Measurements from ENCODE around the gene RPS21.

RPS21 gene

DNA sequence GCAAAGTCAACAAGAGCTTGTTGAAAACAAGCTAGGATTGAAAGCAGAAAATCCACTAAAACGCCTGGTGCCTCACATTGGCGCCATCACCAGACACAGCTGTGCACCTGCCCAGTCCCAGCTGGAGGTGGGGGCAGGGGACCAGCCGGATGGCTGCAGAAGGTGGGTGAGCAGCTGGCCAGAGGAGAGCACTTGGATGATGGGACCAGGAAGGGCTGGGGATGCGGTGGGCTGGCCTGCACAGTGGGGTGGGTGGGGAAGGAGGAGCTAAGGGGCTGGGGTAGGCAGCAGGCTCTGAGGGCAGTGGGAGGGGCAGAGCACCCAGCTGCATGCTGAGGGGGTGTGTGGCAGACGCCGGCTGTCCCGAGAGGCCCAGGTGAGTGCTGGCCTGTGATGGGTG lies 13.1 kb downstream of the RPS21 start:
- Histone ChIP-seq H3K36me3 (ENCODE audit: control insufficient read depth, insufficient read depth, low read length) (no peaks in the 10 kb centered on the region), H3K27me3 (replicated peaks; ENCODE audit: control insufficient read depth, insufficient read depth, low read length, poor library complexity, severe bottlenecking) (no peaks in the 10 kb centered on the region), H3K4me1 (ENCODE audit: control insufficient read depth, insufficient read depth, low read length, poor library complexity, severe bottlenecking) (no peaks in the 10 kb centered on the region), H3K4me3 (ENCODE audit: insufficient read depth, low read depth, low read length, poor library complexity, severe bottlenecking) (no peak overlapping the region), H3K27ac (ENCODE audit: insufficient read depth, low read length, poor library complexity, severe bottlenecking) (no peak overlapping the region), H3K9me3 (ENCODE audit: control insufficient read depth, low read length) (no peaks in the 10 kb centered on the region)
- no peak for DNase-seq

- peaks cover under 1% of the 10 kb centered on the region for H3K4me1 ChIP-seq (ENCODE audit: control insufficient read depth, insufficient read depth, low read length, poor library complexity, severe bottlenecking)
Measured at GRCh38 chr20:62400541-62400940, 13.6 kb downstream of the RPS21 start.

DNA sequence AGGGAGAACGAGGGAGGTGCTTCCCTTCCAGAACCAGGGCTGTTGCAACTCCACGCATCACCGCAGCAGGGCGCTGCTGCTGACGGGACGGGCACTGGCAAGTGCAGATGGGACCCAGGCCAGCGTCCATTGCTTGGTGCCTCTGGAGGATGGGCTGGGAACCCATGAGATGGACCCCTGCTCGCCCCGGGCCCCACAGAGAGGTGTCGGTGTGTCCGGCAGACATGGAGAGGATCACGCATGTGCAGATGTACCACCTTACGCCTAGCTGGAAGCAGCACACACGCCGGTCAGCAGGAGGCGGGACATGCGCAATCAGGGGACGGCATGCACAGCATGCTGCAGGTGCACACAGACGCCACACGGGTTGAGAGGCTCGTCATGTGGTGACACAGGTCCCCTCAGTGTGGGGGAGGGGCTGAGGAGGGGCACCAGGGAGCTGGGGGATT lies 14.5 kb downstream of the RPS21 start:
- no peak for DNase-seq
- no peaks in the 10 kb centered on the region for H3K27me3 ChIP-seq (replicated peaks; ENCODE audit: control insufficient read depth, insufficient read depth, low read length, poor library complexity, severe bottlenecking)
- no peaks in the 10 kb centered on the region for H3K9me3 ChIP-seq (ENCODE audit: control insufficient read depth, low read length)
- H3K27ac ChIP-seq (ENCODE audit: insufficient read depth, low read length, poor library complexity, severe bottlenecking) = no peak overlapping the region
- H3K4me3 ChIP-seq (ENCODE audit: insufficient read depth, low read depth, low read length, poor library complexity, severe bottlenecking) = no peak overlapping the region
- peaks cover 9% of the 10 kb centered on the region for H3K4me1 ChIP-seq (ENCODE audit: control insufficient read depth, insufficient read depth, low read length, poor library complexity, severe bottlenecking)
- H3K36me3 ChIP-seq (ENCODE audit: control insufficient read depth, insufficient read depth, low read length) = no peaks in the 10 kb centered on the region

More at GRCh38 chr20:62400541-62400940, 13.6 kb downstream of the RPS21 start:
- Histone ChIP-seq H3K36me3 (ENCODE audit: control insufficient read depth, insufficient read depth, low read length) (no peaks in the 10 kb centered on the region), H3K27ac (ENCODE audit: insufficient read depth, low read length, poor library complexity, severe bottlenecking) (no peak overlapping the region), H3K9me3 (ENCODE audit: control insufficient read depth, low read length) (no peaks in the 10 kb centered on the region), H3K4me3 (ENCODE audit: insufficient read depth, low read depth, low read length, poor library complexity, severe bottlenecking) (no peak overlapping the region), H3K27me3 (replicated peaks; ENCODE audit: control insufficient read depth, insufficient read depth, low read length, poor library complexity, severe bottlenecking) (no peaks in the 10 kb centered on the region)
- DNase-seq = no peak

DNA sequence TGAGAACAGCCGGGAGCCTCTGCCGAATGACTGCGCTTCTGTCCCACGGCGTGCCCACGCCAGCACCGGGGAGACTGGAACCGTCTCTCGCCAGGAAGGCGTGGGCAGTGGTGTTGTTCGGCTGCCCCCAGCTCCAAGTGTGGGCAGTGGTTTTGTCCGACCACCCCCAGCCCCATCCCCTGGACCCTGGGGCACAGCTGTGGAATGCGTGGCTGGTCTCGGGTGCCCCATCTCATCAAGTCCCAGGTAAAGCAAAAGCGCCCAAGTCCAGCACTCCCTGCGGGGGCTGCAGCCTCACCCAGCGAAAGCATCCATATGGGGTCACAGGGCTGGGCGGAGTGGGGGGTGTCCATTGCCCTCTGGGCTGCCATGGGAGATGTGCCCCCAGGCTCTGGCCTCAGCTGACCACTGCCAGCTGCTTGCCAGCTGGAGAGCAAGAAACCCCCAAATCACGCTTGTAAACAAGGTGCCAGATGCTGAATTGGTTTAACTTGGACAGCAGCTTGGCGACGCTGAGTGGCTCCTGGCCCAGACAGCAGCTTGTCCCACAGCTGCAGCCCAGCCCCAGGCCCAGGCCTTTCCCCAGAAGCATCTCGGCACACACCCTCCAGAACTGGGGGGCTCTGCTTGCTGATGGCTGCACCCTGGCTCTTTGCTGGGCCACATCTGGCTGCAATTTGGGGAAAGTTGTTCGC lies 15.7 kb downstream of the RPS21 start:
- no peak overlapping the region for H3K27ac ChIP-seq (ENCODE audit: insufficient read depth, low read length, poor library complexity, severe bottlenecking)
- H3K4me3 ChIP-seq (ENCODE audit: insufficient read depth, low read depth, low read length, poor library complexity, severe bottlenecking) = no peak overlapping the region
- H3K4me1 ChIP-seq (ENCODE audit: control insufficient read depth, insufficient read depth, low read length, poor library complexity, severe bottlenecking) = peaks cover 12% of the 10 kb centered on the region
- no peaks in the 10 kb centered on the region for H3K9me3 ChIP-seq (ENCODE audit: control insufficient read depth, low read length)
- H3K36me3 ChIP-seq (ENCODE audit: control insufficient read depth, insufficient read depth, low read length) = no peaks in the 10 kb centered on the region
- H3K27me3 ChIP-seq (replicated peaks; ENCODE audit: control insufficient read depth, insufficient read depth, low read length, poor library complexity, severe bottlenecking) = no peaks in the 10 kb centered on the region
- no peak for DNase-seq

GRCh38 chr20:62403331-62403730 lies 16.4 kb downstream of the RPS21 start:
- no peaks in the 10 kb centered on the region for H3K27me3 ChIP-seq (replicated peaks; ENCODE audit: control insufficient read depth, insufficient read depth, low read length, poor library complexity, severe bottlenecking)
- H3K4me1 ChIP-seq (ENCODE audit: control insufficient read depth, insufficient read depth, low read length, poor library complexity, severe bottlenecking) = peaks cover 12% of the 10 kb centered on the region
- H3K4me3 ChIP-seq (ENCODE audit: insufficient read depth, low read depth, low read length, poor library complexity, severe bottlenecking) = no peak overlapping the region
- no peak overlapping the region for H3K27ac ChIP-seq (ENCODE audit: insufficient read depth, low read length, poor library complexity, severe bottlenecking)
- DNase-seq = no peak
- no peaks in the 10 kb centered on the region for H3K9me3 ChIP-seq (ENCODE audit: control insufficient read depth, low read length)
- no peaks in the 10 kb centered on the region for H3K36me3 ChIP-seq (ENCODE audit: control insufficient read depth, insufficient read depth, low read length)

- no peak for DNase-seq
- Histone ChIP-seq H3K4me3 (ENCODE audit: insufficient read depth, low read depth, low read length, poor library complexity, severe bottlenecking) (no peak overlapping the region), H3K27me3 (replicated peaks; ENCODE audit: control insufficient read depth, insufficient read depth, low read length, poor library complexity, severe bottlenecking) (no peaks in the 10 kb centered on the region), H3K36me3 (ENCODE audit: control insufficient read depth, insufficient read depth, low read length) (no peaks in the 10 kb centered on the region), H3K9me3 (ENCODE audit: control insufficient read depth, low read length) (no peaks in the 10 kb centered on the region), H3K27ac (ENCODE audit: insufficient read depth, low read length, poor library complexity, severe bottlenecking) (no peak overlapping the region), H3K4me1 (ENCODE audit: control insufficient read depth, insufficient read depth, low read length, poor library complexity, severe bottlenecking) (peaks cover 12% of the 10 kb centered on the region)
Measured at GRCh38 chr20:62404112-62404665, 17.3 kb downstream of the RPS21 start.

DNA sequence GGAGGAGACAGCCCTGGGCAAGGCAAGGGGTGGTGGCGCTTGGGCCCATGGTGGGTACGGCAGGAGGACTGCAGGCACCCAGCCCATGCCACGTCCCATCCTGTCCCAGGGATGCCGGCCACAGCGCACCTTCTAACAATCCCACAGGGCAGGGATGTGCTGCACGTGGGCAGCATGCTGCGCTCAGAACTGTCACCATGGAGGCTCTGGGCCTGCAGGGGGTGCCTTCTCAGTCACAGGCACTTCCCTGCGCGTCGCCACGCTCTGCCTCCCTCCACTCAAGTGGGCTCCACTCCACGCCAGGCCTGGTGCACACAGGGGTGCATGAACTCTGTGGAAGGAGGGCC lies 17.8 kb downstream of the RPS21 start:
- Histone ChIP-seq H3K4me3 (ENCODE audit: insufficient read depth, low read depth, low read length, poor library complexity, severe bottlenecking) (no peak overlapping the region), H3K27me3 (replicated peaks; ENCODE audit: control insufficient read depth, insufficient read depth, low read length, poor library complexity, severe bottlenecking) (no peaks in the 10 kb centered on the region), H3K27ac (ENCODE audit: insufficient read depth, low read length, poor library complexity, severe bottlenecking) (no peak overlapping the region)

DNA sequence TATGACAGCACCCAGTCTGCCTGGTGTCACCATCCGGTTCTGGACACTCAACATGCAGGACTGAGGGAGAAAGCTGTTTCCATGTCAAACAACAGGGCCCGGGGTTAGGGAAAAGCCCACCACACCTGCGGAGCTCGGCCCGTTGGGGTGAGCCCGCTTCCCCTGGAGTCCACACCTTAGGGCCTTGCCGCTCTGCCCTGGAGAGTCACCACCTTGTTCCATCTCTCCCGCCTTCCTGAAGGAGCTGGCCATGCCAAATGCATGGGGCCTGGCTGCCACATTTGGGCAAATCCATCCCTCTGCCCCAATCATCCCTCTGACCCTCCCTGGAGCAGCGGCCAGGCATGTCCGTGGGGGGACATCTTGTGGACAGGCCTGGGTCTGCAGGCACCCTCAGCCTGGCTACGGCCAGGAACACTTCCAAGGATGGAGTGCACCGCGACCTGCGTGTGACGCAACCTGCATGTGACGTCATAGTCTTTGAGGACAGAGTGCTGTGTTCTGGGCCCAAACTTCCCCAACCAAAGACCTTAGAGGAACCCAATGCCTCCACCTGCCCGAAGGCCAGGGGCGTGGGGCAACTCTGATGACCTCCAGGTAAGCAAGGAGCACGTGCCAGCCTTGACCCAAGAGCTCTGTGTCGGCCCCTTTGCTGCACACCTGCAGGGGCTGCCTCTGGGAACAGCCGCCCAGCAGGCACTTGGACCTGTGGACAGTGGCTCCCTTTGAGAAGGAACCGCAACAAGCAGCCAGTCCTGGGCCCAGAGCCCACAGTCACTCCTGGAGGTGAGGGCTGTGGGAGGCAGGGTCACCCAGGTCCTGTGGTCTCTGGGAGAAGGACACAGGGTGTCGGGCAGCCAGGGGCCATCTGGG lies 18.4 kb downstream of the RPS21 start:
- Histone ChIP-seq H3K4me3 (ENCODE audit: insufficient read depth, low read depth, low read length, poor library complexity, severe bottlenecking) (no peak overlapping the region), H3K27me3 (replicated peaks; ENCODE audit: control insufficient read depth, insufficient read depth, low read length, poor library complexity, severe bottlenecking) (no peaks in the 10 kb centered on the region), H3K4me1 (ENCODE audit: control insufficient read depth, insufficient read depth, low read length, poor library complexity, severe bottlenecking) (peaks cover 13% of the 10 kb centered on the region), H3K9me3 (ENCODE audit: control insufficient read depth, low read length) (no peaks in the 10 kb centered on the region), H3K36me3 (ENCODE audit: control insufficient read depth, insufficient read depth, low read length) (no peaks in the 10 kb centered on the region), H3K27ac (ENCODE audit: insufficient read depth, low read length, poor library complexity, severe bottlenecking) (no peak overlapping the region)
- DNase-seq = no peak

More for the DNA sequence above, 17.8 kb downstream of the RPS21 start:
- H3K4me1 ChIP-seq (ENCODE audit: control insufficient read depth, insufficient read depth, low read length, poor library complexity, severe bottlenecking) = peaks cover 12% of the 10 kb centered on the region
- no peaks in the 10 kb centered on the region for H3K9me3 ChIP-seq (ENCODE audit: control insufficient read depth, low read length)
- no peaks in the 10 kb centered on the region for H3K36me3 ChIP-seq (ENCODE audit: control insufficient read depth, insufficient read depth, low read length)
- no peak for DNase-seq

DNA sequence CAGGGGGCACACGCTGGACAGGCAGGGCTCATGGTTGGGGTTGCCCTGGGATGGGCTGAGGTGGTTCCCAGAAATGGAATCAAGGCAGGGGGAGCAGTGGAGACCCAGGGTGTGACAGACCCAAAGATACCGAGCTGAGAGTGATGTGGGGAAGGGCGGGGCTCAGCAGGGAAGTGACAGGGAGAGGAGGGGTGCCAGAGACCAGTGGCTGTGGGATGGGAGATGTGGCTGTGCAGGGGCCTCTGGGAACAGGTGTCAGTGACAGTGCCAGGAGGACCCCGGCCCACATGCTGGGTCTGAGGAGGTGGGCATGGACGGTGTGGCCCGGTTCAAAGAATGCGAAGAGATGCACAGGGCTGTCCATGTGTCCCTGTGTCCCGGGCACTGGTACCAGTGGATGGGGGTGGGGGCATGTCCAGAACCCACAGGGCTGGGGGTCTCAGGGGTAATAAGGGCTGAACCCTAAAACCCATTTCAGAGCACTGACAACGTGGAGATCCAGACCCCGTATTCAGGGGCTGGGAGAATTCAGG lies 19.1 kb downstream of the RPS21 start:
- peaks cover 15% of the 10 kb centered on the region for H3K4me1 ChIP-seq (ENCODE audit: control insufficient read depth, insufficient read depth, low read length, poor library complexity, severe bottlenecking)
- H3K27ac ChIP-seq (ENCODE audit: insufficient read depth, low read length, poor library complexity, severe bottlenecking) = peak overlapping the region; percentile 51
- no peaks in the 10 kb centered on the region for H3K27me3 ChIP-seq (replicated peaks; ENCODE audit: control insufficient read depth, insufficient read depth, low read length, poor library complexity, severe bottlenecking)
- H3K4me3 ChIP-seq (ENCODE audit: insufficient read depth, low read depth, low read length, poor library complexity, severe bottlenecking) = peak overlapping the region; percentile 74
- DNase-seq = no peak
- H3K36me3 ChIP-seq (ENCODE audit: control insufficient read depth, insufficient read depth, low read length) = no peaks in the 10 kb centered on the region
- H3K9me3 ChIP-seq (ENCODE audit: control insufficient read depth, low read length) = no peaks in the 10 kb centered on the region
